Keratinocyte (primary cell): Measurements from ENCODE around the gene MAEA. TPM values are rescaled to one million over a fixed set of nuclear protein-coding genes. Genes with fewer than 3 reads are reported as not detected.

Experiments
- DNase-seq: peaks from one replicate; pipeline ENCODE4 v3.0.0-alpha.2; 2011; ENCODE audit warnings: low read depth, missing footprints, low spot score
- FAIRE-seq: peaks from 2 replicates; lab custom pipeline; 2011; peaks lifted over from hg19 to GRCh38; lab: Jason Lieb, UNC
- H2AFZ ChIP-seq: 2 replicates; pipeline ENCODE4 v1.6.0; 2012; ENCODE audit warnings: low read length, control low read depth, inconsistent platforms; ENCODE audit not compliant: control insufficient read depth
- H3K27ac ChIP-seq: 2 replicates; pipeline ENCODE4 v1.5.1; 2011; ENCODE audit warnings: low read length; ENCODE audit not compliant: control insufficient read depth, insufficient read depth
- H3K27me3 ChIP-seq: 3 replicates; pipeline ENCODE4 v1.6.0; 2011; ENCODE audit warnings: low read length; ENCODE audit not compliant: control insufficient read depth, insufficient read depth; ENCODE audit errors: extremely low read depth
- H3K36me3 ChIP-seq, 2 experiments: 2 replicates in 1 of 2; 3 replicates in 1 of 2; pipeline ENCODE4 v1.5.1; 2011; ENCODE audit warnings: low read length in 2 of 2, mild to moderate bottlenecking in 1 of 2; ENCODE audit not compliant: control insufficient read depth in 2 of 2, insufficient read depth in 2 of 2; ENCODE audit errors: extremely low read depth in 1 of 2
- H3K4me1 ChIP-seq: 3 replicates; pipeline ENCODE4 v1.5.1; 2011; ENCODE audit warnings: low read length; ENCODE audit not compliant: control insufficient read depth, insufficient read depth; ENCODE audit errors: extremely low read depth
- H3K4me2 ChIP-seq: 3 replicates; pipeline ENCODE4 v1.6.0; 2011; ENCODE audit warnings: low read depth, low read length; ENCODE audit not compliant: control insufficient read depth, insufficient read depth; ENCODE audit errors: extremely low read depth
- H3K4me3 ChIP-seq, 3 experiments: fragments of 200-600 bp in 1 of 3; sonication (generic) in 1 of 3; 2 replicates in 2 of 3; 3 replicates in 1 of 3; pipeline ENCODE4 v1.5.1; 2011 to 2016; ENCODE audit warnings: low read length in 3 of 3, mild to moderate bottlenecking in 3 of 3, control low read depth in 2 of 3, inconsistent platforms in 1 of 3, low read depth in 1 of 3, mixed read lengths in 1 of 3, mixed run types in 1 of 3, moderate library complexity in 1 of 3; ENCODE audit not compliant: control insufficient read depth in 2 of 3, insufficient read depth in 2 of 3; ENCODE audit errors: extremely low read depth in 1 of 3
- H3K79me2 ChIP-seq: 2 replicates; pipeline ENCODE4 v1.6.0; 2012; ENCODE audit warnings: low read length; ENCODE audit not compliant: control insufficient read depth, insufficient read depth
- H3K9ac ChIP-seq: 3 replicates; pipeline ENCODE4 v1.6.0; 2011; ENCODE audit warnings: low read length; ENCODE audit not compliant: control insufficient read depth, insufficient read depth; ENCODE audit errors: extremely low read depth
- H3K9me1 ChIP-seq: 3 replicates; pipeline ENCODE4 v1.6.0; 2011; ENCODE audit warnings: low read length; ENCODE audit not compliant: control insufficient read depth, insufficient read depth; ENCODE audit errors: extremely low read depth
- H3K9me3 ChIP-seq: 2 replicates; pipeline ENCODE4 v1.5.1; 2012; ENCODE audit warnings: low read depth, low read length; ENCODE audit not compliant: control insufficient read depth
- H4K20me1 ChIP-seq: 3 replicates; pipeline ENCODE4 v1.6.0; 2011; ENCODE audit warnings: low read length; ENCODE audit not compliant: control insufficient read depth, insufficient read depth; ENCODE audit errors: extremely low read depth
- EZH2 ChIP-seq: IDR thresholded peaks from one replicate; pipeline ENCODE4 v1.6.1; 2012; ENCODE audit warnings: inconsistent platforms, mild to moderate bottlenecking, low read length, moderate library complexity
- dilution Hi-C: fragments of 300-500 bp; cut with MboI; formaldehyde crosslinking; loops from one replicate; pipeline ENCODE4 v1.7.0; 2020; ENCODE audit warnings: low sequenced_read_pairs; ENCODE audit not compliant: extremely low pct_ligation_motif_present
- polyA plus RNA-seq, 5 experiments: library from polyadenylated mRNA; depleted of rRNA in 3 of 5; stranded (reverse) in 3 of 5; stranded (forward) in 1 of 5; unstranded in 1 of 5; fragments of >200 nt; gene quantifications; 1 replicate in 1 of 5; 2 replicates in 3 of 5; 3 replicates in 1 of 5; pipeline versions ENCODE4 v1.2.1 to v1.2.3, GENCODE V29; 2011 to 2012; ENCODE audit warnings: missing spikeins in 2 of 5, low read depth in 1 of 5, low replicate concordance in 1 of 5
- TF ChIP-seq, protein P1 (sequence below), 3 experiments: IDR thresholded peaks in 1 of 3; conservative IDR thresholded peaks in 1 of 3; optimal IDR thresholded peaks in 1 of 3; 2 replicates in 2 of 3; 3 replicates in 1 of 3; pipeline versions ENCODE3 to v1.5.1; 2011; ENCODE audit warnings: low read length in 3 of 3, mild to moderate bottlenecking in 3 of 3, moderate library complexity in 2 of 3, control low read depth in 1 of 3, inconsistent platforms in 1 of 3; ENCODE audit not compliant: insufficient read depth in 2 of 3; ENCODE audit errors: extremely low read depth in 1 of 3

The MAEA gene
- polyA plus RNA-seq, 1 donor (not counting 4 experiments of a cell fraction or from before 2014, with no cell fraction given) = 89.7 TPM

DNA sequence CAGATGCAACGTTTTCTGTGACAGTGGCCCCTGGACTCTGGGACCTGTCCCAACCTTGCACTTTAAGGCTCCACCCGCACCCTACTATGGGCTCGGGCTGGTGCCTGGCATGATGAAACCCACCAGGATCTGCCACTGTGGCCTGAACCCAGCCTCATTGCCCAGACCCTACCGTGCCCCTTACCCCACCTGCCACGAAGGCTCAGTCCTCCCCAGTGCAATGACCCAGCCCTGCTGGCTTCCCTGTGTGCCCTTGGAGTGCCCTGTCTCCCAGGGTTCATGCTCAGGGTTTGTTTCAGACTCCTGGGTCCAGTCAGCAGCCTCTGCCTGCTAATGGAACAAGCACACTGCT is 60.5 kb downstream of the MAEA start:
- peaks cover 26% of the 10 kb centered on the region for H3K79me2 ChIP-seq
- DNase-seq (no peak), FAIRE-seq (no peak)
- H3K27me3 ChIP-seq = no peaks in the 10 kb centered on the region
- H3K36me3 ChIP-seq = peaks cover 17 to 25% of the 10 kb centered on the region in 2 experiments
- TF ChIP-seq, protein P1, sequence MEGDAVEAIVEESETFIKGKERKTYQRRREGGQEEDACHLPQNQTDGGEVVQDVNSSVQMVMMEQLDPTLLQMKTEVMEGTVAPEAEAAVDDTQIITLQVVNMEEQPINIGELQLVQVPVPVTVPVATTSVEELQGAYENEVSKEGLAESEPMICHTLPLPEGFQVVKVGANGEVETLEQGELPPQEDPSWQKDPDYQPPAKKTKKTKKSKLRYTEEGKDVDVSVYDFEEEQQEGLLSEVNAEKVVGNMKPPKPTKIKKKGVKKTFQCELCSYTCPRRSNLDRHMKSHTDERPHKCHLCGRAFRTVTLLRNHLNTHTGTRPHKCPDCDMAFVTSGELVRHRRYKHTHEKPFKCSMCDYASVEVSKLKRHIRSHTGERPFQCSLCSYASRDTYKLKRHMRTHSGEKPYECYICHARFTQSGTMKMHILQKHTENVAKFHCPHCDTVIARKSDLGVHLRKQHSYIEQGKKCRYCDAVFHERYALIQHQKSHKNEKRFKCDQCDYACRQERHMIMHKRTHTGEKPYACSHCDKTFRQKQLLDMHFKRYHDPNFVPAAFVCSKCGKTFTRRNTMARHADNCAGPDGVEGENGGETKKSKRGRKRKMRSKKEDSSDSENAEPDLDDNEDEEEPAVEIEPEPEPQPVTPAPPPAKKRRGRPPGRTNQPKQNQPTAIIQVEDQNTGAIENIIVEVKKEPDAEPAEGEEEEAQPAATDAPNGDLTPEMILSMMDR (optimal IDR thresholded peaks at IDR 0.05 in 1 of 3, IDR thresholded peaks at IDR 0.05 in 1 of 3, conservative IDR thresholded peaks at IDR 0.05 in 1 of 3; ENCODE audit: extremely low read depth in 1 of 3, insufficient read depth in 2 of 3, low read length in 3 of 3) = no peak
- TF ChIP-seq EZH2 = no peak
- H3K9me3 ChIP-seq = no peaks in the 10 kb centered on the region
- no peaks in the 10 kb centered on the region for H3K9me1 ChIP-seq
- H4K20me1 ChIP-seq = no peaks in the 10 kb centered on the region
- dilution Hi-C loops = no loop called here
- H3K4me2 ChIP-seq = no peak overlapping the region
- no peak overlapping the region for H2AFZ ChIP-seq
- H3K4me1 ChIP-seq = peaks cover 12% of the 10 kb centered on the region
- no peak overlapping the region for H3K4me3 ChIP-seq
- H3K9ac ChIP-seq = no peak overlapping the region
- H3K27ac ChIP-seq = no peak overlapping the region

DNA sequence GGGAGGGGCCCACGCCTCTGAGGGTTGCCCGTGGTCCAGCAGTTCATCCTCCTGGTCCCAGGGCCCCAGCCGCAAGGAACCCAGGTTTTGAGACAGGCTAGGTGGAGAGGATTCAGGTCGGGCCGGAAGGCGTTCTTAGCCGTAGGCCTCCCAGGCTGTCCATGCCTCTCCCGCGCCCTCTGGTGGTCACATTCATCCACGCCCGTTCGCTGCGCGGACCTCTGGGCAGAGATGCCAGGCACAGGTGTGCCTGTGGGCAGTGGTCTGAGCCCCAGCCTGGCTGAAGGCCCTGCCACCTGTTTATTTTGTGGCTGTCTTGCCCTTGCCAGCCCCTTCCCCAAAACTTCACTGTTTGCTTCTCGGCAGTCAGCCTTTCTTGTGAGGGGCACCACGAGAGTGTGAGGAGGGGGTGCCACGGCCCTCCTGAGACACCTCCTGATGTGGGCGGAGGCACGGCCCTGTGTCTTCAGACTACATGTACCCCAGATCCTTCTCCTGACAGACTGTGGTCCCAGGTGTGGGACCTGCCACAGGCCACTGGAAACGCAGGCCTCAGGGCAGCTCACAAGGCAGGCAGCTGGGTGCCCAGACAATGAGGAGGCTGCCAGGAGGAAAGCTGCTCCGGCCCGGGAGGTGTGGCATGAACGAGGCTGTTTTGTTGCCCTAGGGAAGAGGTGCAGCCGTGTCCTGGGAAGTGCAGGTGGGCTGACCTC is 62.3 kb downstream of the MAEA start:
- no peak overlapping the region for H3K4me2 ChIP-seq
- H3K79me2 ChIP-seq = peaks cover 23% of the 10 kb centered on the region
- DNase-seq (no peak), FAIRE-seq (peak; percentile 94)
- H3K9me1 ChIP-seq = no peaks in the 10 kb centered on the region
- peak overlapping the region; percentile 33 for H3K9ac ChIP-seq
- peaks cover 22 to 32% of the 10 kb centered on the region in 2 experiments for H3K36me3 ChIP-seq
- no peak for TF ChIP-seq EZH2
- TF ChIP-seq, protein P1 (optimal IDR thresholded peaks at IDR 0.05 in 1 of 3, IDR thresholded peaks at IDR 0.05 in 1 of 3, conservative IDR thresholded peaks at IDR 0.05 in 1 of 3; ENCODE audit: extremely low read depth in 1 of 3, insufficient read depth in 2 of 3, low read length in 3 of 3) = peak in 2 of 3 experiments; percentile 92 to 98
- H2AFZ ChIP-seq = peak overlapping the region; percentile 58
- H3K9me3 ChIP-seq = no peaks in the 10 kb centered on the region
- no peak overlapping the region for H3K4me3 ChIP-seq
- H4K20me1 ChIP-seq = no peaks in the 10 kb centered on the region
- H3K27me3 ChIP-seq = no peaks in the 10 kb centered on the region
- H3K4me1 ChIP-seq = peaks cover 12% of the 10 kb centered on the region
- dilution Hi-C loops = no loop called here
- H3K27ac ChIP-seq = no peak overlapping the region
